GM19372 (cell line): ENCODE measurements around the gene CSMD2.
"Not testable (repeated sequence)": the region's sequence is repeated elsewhere in the genome, so short reads cannot be mapped to it uniquely, and the experiment has no call there.

ENCODE experiments used
- ATAC-seq: cut with Tn5 transposase; IDR thresholded peaks from one replicate; pipeline ENCODE4 v1.9.1; 2021; ENCODE audit warnings: mild to moderate bottlenecking, low read depth, moderate library complexity; ENCODE audit not compliant: unreplicated experiment

The CSMD2 gene

GRCh38 chr1:34016281-34016680, 148.7 kb downstream of the CSMD2 start:
- ATAC-seq, result not testable (repeated sequence)

GRCh38 chr1:34013958-34014737, 150.9 kb downstream of the CSMD2 start:
- no peak for ATAC-seq

GRCh38 chr1:34013136-34013535, 151.9 kb downstream of the CSMD2 start:
- ATAC-seq, result no peak

GRCh38 chr1:34009340-34009985, 155.6 kb downstream of the CSMD2 start:
- no peak for ATAC-seq

- no peak for ATAC-seq
These were observed 157.3 kb downstream of the CSMD2 start for GRCh38 chr1:34007760-34008159.

- ATAC-seq, result no peak
These were observed 159.7 kb downstream of the CSMD2 start for GRCh38 chr1:34005309-34005708.

- ATAC-seq, result no peak
These were observed 162.2 kb downstream of the CSMD2 start for GRCh38 chr1:34002810-34003209.

- no peak for ATAC-seq
These were observed 167.6 kb downstream of the CSMD2 start for GRCh38 chr1:33997127-33998036.

GRCh38 chr1:33996281-33996680, 168.7 kb downstream of the CSMD2 start:
- no peak for ATAC-seq

- no peak for ATAC-seq
These were observed 171.7 kb downstream of the CSMD2 start for GRCh38 chr1:33993301-33993700.

- ATAC-seq, result no peak
These were observed 174.7 kb downstream of the CSMD2 start for GRCh38 chr1:33990281-33990680.

GRCh38 chr1:33988161-33988560, 176.9 kb downstream of the CSMD2 start:
- no peak for ATAC-seq

GRCh38 chr1:33986390-33987095, 178.5 kb downstream of the CSMD2 start:
- no peak for ATAC-seq

GRCh38 chr1:33985656-33986055, 179.4 kb downstream of the CSMD2 start:
- ATAC-seq, result no peak

GRCh38 chr1:33984906-33985565, 180.0 kb downstream of the CSMD2 start:
- ATAC-seq, result no peak

GRCh38 chr1:33982419-33982818, 182.6 kb downstream of the CSMD2 start:
- no peak for ATAC-seq

- no peak for ATAC-seq
These were observed 185.7 kb downstream of the CSMD2 start for GRCh38 chr1:33979341-33979740.

- no peak for ATAC-seq
These were observed 189.1 kb downstream of the CSMD2 start for GRCh38 chr1:33975961-33976360.

- ATAC-seq, result no peak
These were observed 191.1 kb downstream of the CSMD2 start for GRCh38 chr1:33973799-33974545.
